HG02938 (cell line): Measurements from ENCODE around the gene VRK2.
"Not testable (repeated sequence)": the region's sequence is repeated elsewhere in the genome, so short reads cannot be mapped to it uniquely, and the experiment has no call there.

Experiments
- ATAC-seq: cut with Tn5 transposase; IDR thresholded peaks from one replicate; pipeline ENCODE4 v1.9.1; 2021; ENCODE audit warnings: mild to moderate bottlenecking, moderate library complexity; ENCODE audit not compliant: unreplicated experiment

VRK2 gene

GRCh38 chr2:58157754-58158153 lies 111.1 kb downstream of the VRK2 start:
- ATAC-seq, result no peak

- no peak for ATAC-seq
Observed at GRCh38 chr2:58158481-58158880, 111.9 kb downstream of the VRK2 start.

GRCh38 chr2:58163913-58164312 lies 117.3 kb downstream of the VRK2 start:
- ATAC-seq, result no peak

DNA sequence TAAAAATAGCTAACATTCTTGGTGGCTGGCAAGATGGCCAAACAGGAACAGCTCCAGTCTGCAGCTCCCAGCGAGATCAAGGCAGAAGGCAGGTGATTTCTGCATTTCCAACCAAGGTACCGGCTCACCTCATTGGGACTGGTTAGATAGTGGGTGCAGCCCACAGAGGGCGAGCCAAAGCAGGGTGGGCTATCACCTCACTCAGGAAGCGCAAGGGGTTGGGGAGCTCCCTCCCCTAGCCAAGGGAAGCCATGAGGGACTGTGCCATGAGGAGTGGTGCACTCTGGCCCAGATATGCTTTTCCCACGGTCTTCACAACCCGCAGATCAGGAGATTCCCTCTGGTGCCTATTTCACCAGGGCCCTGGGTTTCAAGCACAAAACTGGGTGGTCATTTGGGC lies 121.5 kb downstream of the VRK2 start:
- not testable (repeated sequence) for ATAC-seq

- not testable (repeated sequence) for ATAC-seq
Observed at GRCh38 chr2:58169845-58170244, 123.2 kb downstream of the VRK2 start.

GRCh38 chr2:58170334-58170933 lies 123.8 kb downstream of the VRK2 start:
- ATAC-seq, result not testable (repeated sequence)

DNA sequence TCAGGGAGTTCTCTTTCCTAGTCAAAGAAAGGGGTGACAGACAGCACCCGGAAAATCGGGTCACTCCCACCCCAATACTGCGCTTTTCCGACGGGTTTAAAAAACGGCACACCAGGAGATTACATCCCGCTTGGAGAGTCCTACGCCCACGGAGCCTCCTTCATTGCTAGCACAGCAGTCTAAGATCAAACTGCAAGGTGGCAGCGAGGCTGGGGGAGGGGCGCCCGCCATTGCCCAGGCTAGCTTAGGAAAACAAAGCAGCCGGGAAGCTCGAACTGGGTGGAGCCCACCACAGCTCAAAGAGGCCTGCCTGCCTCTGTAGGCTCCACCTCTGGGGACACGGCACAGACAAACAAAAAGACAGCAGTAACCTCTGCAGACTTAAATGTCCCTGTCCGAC lies 125.2 kb downstream of the VRK2 start:
- not testable (repeated sequence) for ATAC-seq

DNA sequence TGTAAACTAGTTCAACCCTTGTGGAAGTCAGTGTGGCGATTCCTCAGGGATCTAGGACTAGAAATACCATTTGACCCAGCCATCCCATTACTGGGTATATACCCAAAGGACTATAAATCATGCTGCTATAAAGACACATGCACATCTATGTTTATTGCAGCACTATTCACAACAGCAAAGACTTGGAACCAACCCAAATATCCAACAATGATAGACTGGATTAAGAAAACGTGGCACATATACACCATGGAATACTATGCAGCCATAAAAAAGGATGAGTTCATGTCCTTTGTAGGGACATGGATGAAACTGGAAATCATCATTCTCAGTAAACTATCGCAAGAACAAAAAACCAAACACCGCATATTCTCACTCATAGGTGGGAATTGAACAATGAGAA lies 130.6 kb downstream of the VRK2 start:
- ATAC-seq, result not testable (repeated sequence)

- ATAC-seq, result not testable (repeated sequence)
Observed at GRCh38 chr2:58180175-58180574, 133.6 kb downstream of the VRK2 start.

DNA sequence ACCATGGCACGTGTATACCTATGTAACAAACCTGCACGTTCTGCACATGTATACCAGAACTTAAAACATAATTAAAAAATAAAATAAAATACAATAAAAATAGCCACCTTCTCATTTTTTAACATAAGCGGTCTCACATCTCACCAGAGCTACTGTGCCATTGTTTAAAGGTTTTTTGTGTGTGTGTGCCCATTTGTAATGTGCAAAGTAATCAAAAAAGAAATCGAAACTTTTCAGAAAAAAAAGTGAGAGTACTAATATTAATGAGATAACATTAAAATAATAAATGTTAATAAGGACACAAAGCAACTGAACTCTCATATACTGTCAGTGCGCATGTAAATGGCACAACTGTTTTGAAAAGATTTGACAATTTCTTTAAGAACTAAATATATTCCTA lies 134.0 kb downstream of the VRK2 start:
- ATAC-seq, result no peak

GRCh38 chr2:58182527-58182926 lies 135.9 kb downstream of the VRK2 start:
- ATAC-seq, result no peak

DNA sequence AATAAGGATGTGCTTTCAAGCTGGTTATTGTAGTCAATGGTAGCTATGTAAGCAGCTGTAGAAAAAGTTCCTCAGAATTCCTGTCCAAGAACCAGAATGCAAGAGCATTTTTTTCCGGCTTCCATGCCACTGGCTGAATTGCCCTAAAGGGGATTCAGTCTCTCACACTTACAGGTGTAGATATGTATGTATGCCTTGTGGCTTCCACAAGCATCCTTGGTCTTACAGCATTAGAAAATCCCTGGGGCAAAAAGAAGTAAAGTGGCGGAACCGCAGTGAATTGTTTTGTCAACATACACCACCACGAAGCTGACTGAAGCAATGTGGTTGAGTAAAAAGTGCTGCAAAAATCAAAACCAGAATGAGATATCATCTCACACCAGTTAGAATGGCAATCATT lies 139.9 kb downstream of the VRK2 start:
- ATAC-seq, result no peak

DNA sequence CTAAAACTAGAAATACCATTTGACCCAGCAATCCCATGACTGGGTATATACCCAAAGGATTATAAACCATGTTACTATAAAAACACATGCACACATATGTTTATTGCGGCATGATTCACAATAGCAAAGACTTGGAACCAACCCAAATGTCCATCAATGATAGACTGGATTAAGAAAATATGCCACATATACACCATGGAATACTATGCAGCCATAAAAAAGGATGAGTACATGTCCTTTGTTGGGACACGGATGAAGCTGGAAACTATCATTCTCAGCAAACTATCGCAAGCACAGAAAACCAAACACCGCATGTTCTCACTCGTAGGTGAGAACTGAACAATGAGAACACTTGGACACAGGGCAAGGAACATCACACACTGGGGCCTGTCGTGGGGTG lies 140.4 kb downstream of the VRK2 start:
- not testable (repeated sequence) for ATAC-seq

DNA sequence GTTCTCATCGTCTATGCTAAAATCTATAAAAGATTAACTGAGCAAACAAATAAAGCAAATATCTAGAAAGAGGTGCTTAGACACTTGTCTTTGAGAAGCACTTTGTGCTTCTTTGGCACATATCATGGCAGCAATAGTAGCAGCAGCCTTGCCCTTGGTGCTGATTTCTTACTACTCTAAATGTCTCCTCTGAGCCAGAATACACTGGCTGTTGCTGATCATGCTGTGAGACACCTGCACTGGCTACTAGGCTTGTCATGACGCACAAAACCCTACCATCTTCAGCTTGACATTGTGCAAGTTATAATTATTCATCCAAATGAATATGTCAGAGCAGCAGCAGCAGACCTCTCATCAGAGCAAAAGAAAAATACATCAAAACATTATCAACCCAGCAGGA lies 147.9 kb downstream of the VRK2 start:
- no peak for ATAC-seq

DNA sequence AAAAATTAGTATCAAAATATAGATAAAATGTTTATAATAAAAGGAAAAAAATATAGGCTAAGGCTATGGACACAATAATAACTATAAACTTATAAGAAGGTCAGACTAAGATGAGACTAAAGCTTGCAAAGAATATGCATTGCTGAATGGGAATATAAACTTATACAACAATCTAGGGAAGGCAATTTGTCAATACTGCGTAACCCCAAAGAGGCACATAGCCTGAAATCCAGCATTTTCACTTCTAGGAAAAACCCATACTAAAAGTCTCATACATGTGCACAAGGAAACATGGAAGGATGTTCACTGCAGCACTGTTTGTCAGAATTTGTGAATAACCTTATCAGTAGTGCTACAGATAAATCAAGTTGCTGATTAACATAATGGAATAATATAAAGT lies 149.1 kb downstream of the VRK2 start:
- no peak for ATAC-seq

DNA sequence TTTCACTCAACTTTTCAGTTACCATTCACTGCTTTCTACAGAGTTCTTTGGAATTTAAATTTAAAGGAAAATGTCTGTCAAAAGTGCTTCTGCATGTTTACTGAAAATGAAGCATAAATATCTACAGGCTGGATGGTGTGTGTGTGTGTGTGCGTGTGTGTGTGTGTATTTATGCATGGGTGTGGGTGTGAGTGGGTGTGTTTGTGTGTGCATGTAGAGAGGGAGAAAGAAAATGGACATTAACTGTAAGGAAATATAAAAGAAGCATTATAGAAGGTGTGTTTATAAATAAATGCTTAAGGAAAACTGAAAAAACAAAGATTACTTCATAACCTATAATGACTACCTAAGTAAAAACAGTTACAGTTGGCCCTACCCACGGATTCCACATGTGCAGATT lies 151.3 kb downstream of the VRK2 start:
- ATAC-seq, result no peak

GRCh38 chr2:58202404-58202803 lies 155.8 kb downstream of the VRK2 start:
- no peak for ATAC-seq

GRCh38 chr2:58203018-58203417 lies 156.4 kb downstream of the VRK2 start:
- no peak for ATAC-seq

- no peak for ATAC-seq
Observed at GRCh38 chr2:58204195-58204959, 157.8 kb downstream of the VRK2 start.

DNA sequence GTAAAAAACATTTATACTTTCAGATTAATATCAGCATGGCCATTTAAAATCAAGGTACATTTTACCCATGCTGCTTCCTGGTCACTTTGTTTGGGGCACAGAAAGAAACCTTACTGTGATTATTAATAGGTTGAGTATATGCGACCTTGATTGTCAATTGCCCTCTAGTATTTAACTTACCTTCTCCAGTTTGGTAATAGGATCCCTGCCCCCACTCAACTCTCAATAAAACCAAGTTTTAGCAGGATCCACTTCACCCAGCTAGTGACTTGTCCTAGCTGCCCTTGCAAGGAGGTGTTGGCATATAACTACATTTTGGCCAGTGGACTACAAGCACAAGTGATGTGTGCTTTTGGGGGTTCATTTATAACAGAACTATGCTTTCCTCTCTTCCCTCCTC lies 160.2 kb downstream of the VRK2 start:
- no peak for ATAC-seq

DNA sequence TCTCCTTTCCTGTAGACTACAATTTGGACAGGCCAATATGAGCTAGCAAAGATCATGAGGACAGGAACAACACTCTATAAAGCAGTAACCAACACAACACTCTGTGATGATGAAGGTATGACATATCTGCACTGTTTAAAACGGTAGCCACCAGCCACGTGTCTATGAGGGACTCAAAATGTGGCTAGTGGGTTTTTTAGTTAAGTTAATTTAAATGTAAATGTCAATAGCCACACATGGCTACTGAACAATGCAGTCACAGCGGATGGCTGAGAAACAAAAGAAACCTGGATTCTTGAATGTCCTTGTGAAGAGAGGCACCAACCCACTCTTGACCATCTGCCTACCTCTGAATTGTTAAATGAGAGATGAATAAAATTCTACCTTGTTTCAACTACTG lies 160.6 kb downstream of the VRK2 start:
- ATAC-seq, result no peak
